SK-N-MC (cell line): ENCODE data around the gene RGMA.

Experiments
- EZH2 ChIP-seq: fragments of 200-600 bp; sonication (generic); IDR thresholded peaks from one replicate; pipeline ENCODE4 v1.6.1; 2017; ENCODE audit warnings: antibody characterized with exemption
- FOXP2 ChIP-seq: optimal IDR thresholded peaks from 2 replicates; pipeline ENCODE3; 2011; ENCODE audit warnings: mild to moderate bottlenecking, moderate library complexity; ENCODE audit not compliant: insufficient read depth; ENCODE audit errors: extremely low read length, control extremely low read depth
- POLR2AphosphoS5 ChIP-seq: IDR thresholded peaks from 2 replicates; pipeline ENCODE4 v1.6.1; 2012; ENCODE audit warnings: mild to moderate bottlenecking, low read depth, low read length, borderline replicate concordance

DNA sequence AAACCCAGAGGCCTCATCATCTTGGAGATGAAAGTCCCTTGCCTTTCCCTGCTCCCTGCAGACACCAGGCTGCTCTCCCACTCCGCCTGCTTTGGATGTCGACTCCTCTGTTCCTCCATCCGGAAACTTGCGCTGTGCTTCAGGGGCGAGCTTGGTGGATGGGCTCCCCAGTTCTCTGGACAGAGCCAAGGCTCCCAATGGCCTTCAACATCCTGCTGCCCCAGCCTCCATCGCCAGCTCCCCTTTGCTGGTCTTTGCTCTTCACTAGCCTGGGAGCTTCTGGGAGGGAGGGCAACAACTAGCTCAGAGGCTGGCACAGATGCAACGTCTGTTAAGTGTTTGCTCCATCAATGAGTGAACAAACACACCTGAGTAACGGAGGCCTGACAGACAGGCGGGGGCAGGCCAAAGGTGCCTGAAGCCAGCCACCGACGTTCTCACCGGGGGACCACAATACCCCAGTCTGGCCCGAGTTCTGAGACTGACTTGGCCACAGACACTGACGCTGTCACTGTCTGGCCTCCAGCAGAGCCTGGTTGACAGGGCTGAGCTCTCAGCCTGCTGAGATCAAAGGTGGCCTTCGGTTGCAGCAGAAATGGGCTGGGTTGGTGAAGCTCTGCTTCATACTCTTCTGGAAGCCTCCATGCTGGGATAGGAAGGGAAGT lies 39.0 kb downstream of the RGMA start:
- no peak for TF ChIP-seq POLR2AphosphoS5
- TF ChIP-seq EZH2, result no peak
- TF ChIP-seq FOXP2, result no peak
